SK-N-SH (cell line): Measurements from ENCODE around the gene RAB1B. TPM values are rescaled to one million over a fixed set of nuclear protein-coding genes. Genes with fewer than 3 reads are reported as not detected.
A peak's percentile ranks its signal among the peaks of the same experiment; 100 is the strongest.

ENCODE experiments used
- CTCF ChIA-PET: fragments of 300-600, 350-600 bp; formaldehyde crosslinking; extraction: SDS; loops from one replicate; lab custom pipeline; 2021; lab: Yijun Ruan, JAX
- POLR2A ChIA-PET: fragments of 350-600 bp; sonication (Branson Sonifier 250); formaldehyde crosslinking; extraction: SDS; loops from one replicate; lab custom pipeline; 2020; ENCODE audit warnings: antibody characterized with exemption, inconsistent platforms; lab: Yijun Ruan, JAX
- DNase-seq: peaks from one replicate; pipeline ENCODE4 v3.0.0; 2012
- H2AFZ ChIP-seq: fragments of 200-600 bp; sonication (generic); 2 replicates; pipeline ENCODE4 v1.8.1; 2016; ENCODE audit warnings: antibody characterized with exemption, mild to moderate bottlenecking, low read depth
- H3F3A ChIP-seq: fragments of 200-600 bp; sonication (generic); replicated peaks from 2 replicates; pipeline ENCODE3; 2016; ENCODE audit warnings: antibody characterized with exemption, mild to moderate bottlenecking; ENCODE audit not compliant: insufficient read depth
- H3K27ac ChIP-seq, 2 experiments: fragments of 200-500 bp in 1 of 2; fragments of 200-600 bp in 1 of 2; sonication (Bioruptor generic) in 1 of 2; sonication (generic), shearing (Covaris generic) in 1 of 2; 2 replicates each; pipeline versions ENCODE4 v1.5.1 to v1.6.1; 2014 to 2016; ENCODE audit warnings: low read depth in 2 of 2, inconsistent platforms in 1 of 2, low read length in 1 of 2, mild to moderate bottlenecking in 1 of 2, mixed read lengths in 1 of 2
- H3K27me3 ChIP-seq: fragments of 200-600 bp; sonication (generic), shearing (Covaris generic); 2 replicates; pipeline ENCODE4 v1.6.1; 2016; ENCODE audit warnings: mixed run types; ENCODE audit not compliant: insufficient read depth
- H3K36me3 ChIP-seq, 2 experiments: fragments of 200-500 bp in 1 of 2; fragments of 200-600 bp in 1 of 2; sonication (Bioruptor generic) in 1 of 2; sonication (generic) in 1 of 2; replicated peaks in 1 of 2; 2 replicates each; pipeline versions ENCODE3 to v1.5.1; 2014 to 2016; ENCODE audit warnings: low read length in 1 of 2, mild to moderate bottlenecking in 1 of 2; ENCODE audit not compliant: insufficient read depth in 2 of 2, control insufficient read depth in 1 of 2
- H3K4me1 ChIP-seq, 2 experiments: fragments of 200-500 bp in 1 of 2; fragments of 200-600 bp in 1 of 2; sonication (Bioruptor generic) in 1 of 2; sonication (generic), shearing (Covaris generic) in 1 of 2; 2 replicates each; pipeline versions ENCODE4 v1.5.1 to v1.6.1; 2014 to 2016; ENCODE audit warnings: low read depth in 1 of 2, low read length in 1 of 2, mixed run types in 1 of 2; ENCODE audit not compliant: insufficient read depth in 2 of 2, control insufficient read depth in 1 of 2
- H3K4me2 ChIP-seq: fragments of 200-600 bp; sonication (generic), shearing (Covaris generic); 2 replicates; pipeline ENCODE4 v1.6.1; 2017; ENCODE audit warnings: mixed run types
- H3K4me3 ChIP-seq, 2 experiments: fragments of 200-500 bp in 1 of 2; fragments of 200-600 bp in 1 of 2; sonication (Bioruptor generic) in 1 of 2; sonication (generic), shearing (Covaris generic) in 1 of 2; 2 replicates each; pipeline versions ENCODE4 v1.5.1 to v1.8.1; 2014 to 2016; ENCODE audit warnings: low read depth in 2 of 2, inconsistent platforms in 1 of 2, low read length in 1 of 2, mild to moderate bottlenecking in 1 of 2, mixed read lengths in 1 of 2, moderate library complexity in 1 of 2
- H3K79me2 ChIP-seq: fragments of 200-600 bp; sonication (generic); 2 replicates; pipeline ENCODE4 v1.8.1; 2017; ENCODE audit warnings: mild to moderate bottlenecking; ENCODE audit not compliant: insufficient read depth
- H3K9ac ChIP-seq: fragments of 200-600 bp; sonication (generic); 2 replicates; pipeline ENCODE4 v1.6.1; 2017; ENCODE audit warnings: mixed run types
- H3K9me2 ChIP-seq: fragments of 200-600 bp; sonication (generic); 2 replicates; pipeline ENCODE4 v1.6.1; 2017; ENCODE audit warnings: mixed run types
- H3K9me3 ChIP-seq: fragments of 200-600 bp; sonication (generic); 2 replicates; pipeline ENCODE4 v1.6.1; 2017; ENCODE audit warnings: mixed run types, mild to moderate bottlenecking, moderate library complexity
- H4K20me1 ChIP-seq: fragments of 200-600 bp; sonication (generic); 2 replicates; pipeline ENCODE4 v1.6.1; 2017; ENCODE audit warnings: mild to moderate bottlenecking, mixed run types; ENCODE audit not compliant: insufficient read depth
- ELF1 ChIP-seq: IDR thresholded peaks from 2 replicates; pipeline ENCODE4 v1.4.0; 2012
- EP300 ChIP-seq, 2 experiments: IDR thresholded peaks; 2 replicates each; pipeline versions ENCODE4 v1.4.0 to v1.6.1; 2012; ENCODE audit warnings: borderline replicate concordance in 1 of 2, low read depth in 1 of 2, low read length in 1 of 2
- GABPA ChIP-seq: IDR thresholded peaks from 2 replicates; pipeline ENCODE4 v1.4.0; 2012; ENCODE audit warnings: low read depth, mild to moderate bottlenecking
- JUND ChIP-seq: IDR thresholded peaks from 2 replicates; pipeline ENCODE4 v1.4.0; 2012
- RCOR1 ChIP-seq: fragments of 150-350 bp; IDR thresholded peaks from 2 replicates; pipeline ENCODE4 v1.6.1; 2017; ENCODE audit warnings: antibody characterized with exemption, low read length
- SIN3A ChIP-seq: IDR thresholded peaks from 2 replicates; pipeline ENCODE4 v1.6.1; 2012; ENCODE audit warnings: low read depth, mild to moderate bottlenecking, low read length, moderate library complexity, borderline replicate concordance
- WGBS: methylation state at CpG from one replicate; pipeline ENCODE4 v1.1.6; 2017; ENCODE audit warnings: low lambda C conversion rate; 5-methylcytosine and 5-hydroxymethylcytosine counted together
- polyA plus RNA-seq, 3 experiments: library from polyadenylated mRNA; depleted of rRNA; stranded (reverse); fragments of >200 nt; gene quantifications; 2 replicates each; pipeline ENCODE4 v1.2.3, GENCODE V29; 2012
- TF ChIP-seq, protein P1 (sequence below): fragments of 200-600 bp; sonication (generic); IDR thresholded peaks from 2 replicates; pipeline ENCODE4 v1.6.1; 2017; ENCODE audit warnings: antibody characterized with exemption, mild to moderate bottlenecking, moderate library complexity
- TF ChIP-seq, protein P2 (sequence below): IDR thresholded peaks from 2 replicates; pipeline ENCODE4 v1.4.0; 2012; ENCODE audit warnings: low read depth, borderline replicate concordance
- TF ChIP-seq, protein P3 (sequence below): IDR thresholded peaks from 2 replicates; pipeline ENCODE4; 2012

Gene RAB1B
- polyA plus RNA-seq, 1 of the 3 experiments (the other 2 are of a cell fraction), result 208 TPM

DNA sequence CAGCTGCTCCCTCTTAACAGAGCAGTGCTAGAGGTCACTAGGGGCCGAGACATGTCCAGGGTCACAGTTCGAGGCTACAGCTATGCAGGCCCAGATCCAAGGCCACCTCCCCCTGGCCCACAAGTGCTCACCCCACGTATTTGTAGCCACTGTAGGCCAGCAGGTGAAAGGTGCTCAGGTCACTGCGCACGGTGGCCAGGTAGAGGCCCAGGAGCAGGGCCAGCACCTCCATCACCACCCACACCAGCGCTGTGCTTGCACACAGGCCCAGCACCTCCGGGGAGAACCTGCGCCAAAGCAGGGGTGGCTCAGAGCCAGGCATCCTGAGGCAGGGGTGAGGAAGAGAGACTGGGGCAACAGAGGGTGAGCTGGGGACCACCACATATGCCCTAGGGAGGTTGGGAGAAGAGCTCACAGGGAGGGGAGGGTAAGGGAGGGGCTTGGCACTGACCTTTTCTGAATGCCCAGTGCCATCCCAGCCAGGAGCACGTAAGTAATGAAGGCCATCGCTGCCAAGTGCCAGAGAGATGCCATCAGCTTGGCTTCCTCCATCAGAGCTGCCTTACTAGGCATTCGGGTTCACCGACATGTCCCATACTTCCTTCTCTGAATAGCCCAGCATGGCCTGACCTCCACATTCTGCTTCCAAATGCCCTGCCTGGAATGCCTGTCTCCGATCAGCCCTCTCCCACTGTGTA is 17.0 kb downstream of the RAB1B start (continued):
- TF ChIP-seq, protein P1, sequence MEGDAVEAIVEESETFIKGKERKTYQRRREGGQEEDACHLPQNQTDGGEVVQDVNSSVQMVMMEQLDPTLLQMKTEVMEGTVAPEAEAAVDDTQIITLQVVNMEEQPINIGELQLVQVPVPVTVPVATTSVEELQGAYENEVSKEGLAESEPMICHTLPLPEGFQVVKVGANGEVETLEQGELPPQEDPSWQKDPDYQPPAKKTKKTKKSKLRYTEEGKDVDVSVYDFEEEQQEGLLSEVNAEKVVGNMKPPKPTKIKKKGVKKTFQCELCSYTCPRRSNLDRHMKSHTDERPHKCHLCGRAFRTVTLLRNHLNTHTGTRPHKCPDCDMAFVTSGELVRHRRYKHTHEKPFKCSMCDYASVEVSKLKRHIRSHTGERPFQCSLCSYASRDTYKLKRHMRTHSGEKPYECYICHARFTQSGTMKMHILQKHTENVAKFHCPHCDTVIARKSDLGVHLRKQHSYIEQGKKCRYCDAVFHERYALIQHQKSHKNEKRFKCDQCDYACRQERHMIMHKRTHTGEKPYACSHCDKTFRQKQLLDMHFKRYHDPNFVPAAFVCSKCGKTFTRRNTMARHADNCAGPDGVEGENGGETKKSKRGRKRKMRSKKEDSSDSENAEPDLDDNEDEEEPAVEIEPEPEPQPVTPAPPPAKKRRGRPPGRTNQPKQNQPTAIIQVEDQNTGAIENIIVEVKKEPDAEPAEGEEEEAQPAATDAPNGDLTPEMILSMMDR, result no peak
- TF ChIP-seq ELF1 (no peak), JUND (no peak), EP300 (IDR thresholded peaks at IDR 0.05; ENCODE audit: borderline replicate concordance in 1 of 2, low read depth in 1 of 2, low read length in 1 of 2) (no peak), SIN3A (no peak)

DNA sequence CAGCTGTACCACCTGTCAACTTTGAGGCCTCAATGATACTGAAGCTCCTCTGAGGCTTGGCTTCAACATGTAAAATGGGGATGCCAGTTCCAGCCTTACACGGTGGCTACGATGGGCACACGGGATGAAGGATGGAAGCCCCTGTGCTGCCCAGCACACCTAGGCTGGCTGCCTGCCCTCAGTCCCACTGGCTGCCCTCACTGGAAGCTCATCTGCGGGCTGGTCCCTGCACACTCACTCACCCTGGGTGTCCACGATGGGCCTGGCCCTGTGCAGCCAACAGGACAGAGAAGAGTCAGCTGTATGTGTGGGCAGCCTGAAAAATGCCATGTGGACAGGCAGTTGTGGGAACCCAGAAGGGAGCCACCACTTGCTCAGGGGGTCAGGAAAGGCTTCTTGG is 18.3 kb downstream of the RAB1B start:
- Histone ChIP-seq H4K20me1 (peaks cover 17% of the 10 kb centered on the region), H3F3A (peaks cover 18% of the 10 kb centered on the region), H3K79me2 (peaks cover 37% of the 10 kb centered on the region; the same call in 1 of the 2 replicates), H3K4me1 (peaks cover 7 to 44% of the 10 kb centered on the region in 2 experiments; a peak in 2 of 4 replicates), H3K9ac (no peak overlapping the region), H3K27ac (no peak overlapping the region), H2AFZ (no peak overlapping the region), H3K36me3 (peaks cover 0 to 34% of the 10 kb centered on the region in 2 experiments), H3K9me3 (no peaks in the 10 kb centered on the region), H3K27me3 (no peaks in the 10 kb centered on the region), H3K4me2 (peak overlapping the region; percentile 99), H3K9me2 (no peaks in the 10 kb centered on the region), H3K4me3 (no peak overlapping the region)
- WGBS, result 82% methylated on average over 5 of the region's 5 CpGs
- ChIA-PET POLR2A (no interaction called here), CTCF (interaction anchor here (0.6 to 6.2 kb wide), 6 partner anchors 18 to 93 kb away, joined by 3 to 63 read pairs (median 6); partner anchors contain the start of gene RAB1B)
- TF ChIP-seq, protein P2, sequence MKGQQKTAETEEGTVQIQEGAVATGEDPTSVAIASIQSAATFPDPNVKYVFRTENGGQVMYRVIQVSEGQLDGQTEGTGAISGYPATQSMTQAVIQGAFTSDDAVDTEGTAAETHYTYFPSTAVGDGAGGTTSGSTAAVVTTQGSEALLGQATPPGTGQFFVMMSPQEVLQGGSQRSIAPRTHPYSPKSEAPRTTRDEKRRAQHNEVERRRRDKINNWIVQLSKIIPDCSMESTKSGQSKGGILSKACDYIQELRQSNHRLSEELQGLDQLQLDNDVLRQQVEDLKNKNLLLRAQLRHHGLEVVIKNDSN, result no peak
- TF ChIP-seq, protein P3, sequence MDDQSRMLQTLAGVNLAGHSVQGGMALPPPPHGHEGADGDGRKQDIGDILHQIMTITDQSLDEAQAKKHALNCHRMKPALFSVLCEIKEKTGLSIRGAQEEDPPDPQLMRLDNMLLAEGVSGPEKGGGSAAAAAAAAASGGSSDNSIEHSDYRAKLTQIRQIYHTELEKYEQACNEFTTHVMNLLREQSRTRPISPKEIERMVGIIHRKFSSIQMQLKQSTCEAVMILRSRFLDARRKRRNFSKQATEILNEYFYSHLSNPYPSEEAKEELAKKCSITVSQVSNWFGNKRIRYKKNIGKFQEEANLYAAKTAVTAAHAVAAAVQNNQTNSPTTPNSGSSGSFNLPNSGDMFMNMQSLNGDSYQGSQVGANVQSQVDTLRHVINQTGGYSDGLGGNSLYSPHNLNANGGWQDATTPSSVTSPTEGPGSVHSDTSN, result no peak
- TF ChIP-seq GABPA, result no peak
- no peak for TF ChIP-seq RCOR1
- no peak for DNase-seq
